ENCODE data around the gene RPS6KA2. TPM values are rescaled to one million over a fixed set of nuclear protein-coding genes. Genes with fewer than 3 reads are reported as not detected.
A peak's percentile ranks its signal among the peaks of the same experiment; 100 is the strongest.

The RPS6KA2 gene
- total and polyA plus RNA-seq, 7 experiments from 2014 or later = 4.5 to 17.1 (median 6.6) TPM

GRCh38 chr6:166489301-166490155 lies 137.5 kb downstream of the RPS6KA2 start:
- ChIA-PET CTCF (interaction anchor here (0.9 to 1.2 kb wide), 2 partner anchors 108 to 176 kb away, joined by 3 read pairs; no protein-coding TSS in a partner anchor), POLR2A (interaction anchor here (0.9 to 2.3 kb wide), 6 partner anchors 71 to 147 kb away, joined by 3 to 15 read pairs (median 10); partner anchors contain the start of genes RPS6KA2 and SFT2D1)
- peaks cover 0 to 24% (median 7%) of the 10 kb centered on the region in 5 donors for H3K36me3 Mint-ChIP-seq
- H3K4me1 Mint-ChIP-seq = peaks cover 9 to 35% (median 27%) of the 10 kb centered on the region in 7 donors
- H3K36me3 ChIP-seq (ENCODE audit: control insufficient read depth in 2 of 3, insufficient read depth in 3 of 3, low read length in 3 of 3) = no peaks in the 10 kb centered on the region
- peaks cover 17 to 18% of the 10 kb centered on the region in 2 donors for H3K4me1 ChIP-seq (ENCODE audit: control insufficient read depth in 2 of 2, insufficient read depth in 2 of 2, low read length in 2 of 2)
- H3K27me3 Mint-ChIP-seq = no peaks in the 10 kb centered on the region
- no peak overlapping the region for H3K27ac ChIP-seq (ENCODE audit: low read depth, low read length)
- H3K9me3 Mint-ChIP-seq = peaks cover 0 to 15% (median 3%) of the 10 kb centered on the region in 11 donors
- DNase-seq = no peak
- no peaks in the 10 kb centered on the region for H3K9me3 ChIP-seq (ENCODE audit: control insufficient read depth in 2 of 3, low read length in 3 of 3)
- H3K4me3 Mint-ChIP-seq = peak overlapping the region in 3 of 10 donors; percentile 36 to 41 (median 38)
- ATAC-seq = no peak
- H3K27ac Mint-ChIP-seq = peak overlapping the region; percentile 58 to 95 (median 81)
- H3K4me3 ChIP-seq (ENCODE audit: low read length) = no peak overlapping the region
- no peaks in the 10 kb centered on the region for H3K27me3 ChIP-seq (ENCODE audit: control insufficient read depth in 2 of 2, insufficient read depth in 2 of 2, low read length in 2 of 2)
- intact Hi-C loops (cut with micrococcal nuclease) = loop anchor here (2.0 to 5.0 kb wide), 2 partner anchors 467 to 468 kb away; partner anchors contain the start of gene RNASET2 (in 2 of the 2)

- ChIA-PET CTCF (interaction anchor here (0.8 to 1.2 kb wide), 5 partner anchors 22 to 175 kb away, joined by 3 to 4 read pairs (median 3); partner anchors contain the start of gene RPS6KA2), POLR2A (interaction anchor here (0.7 to 2.3 kb wide), 12 partner anchors 70 to 252 kb away, joined by 3 to 15 read pairs (median 4); partner anchors contain the start of genes RPS6KA2 and SFT2D1)
- peaks cover 0 to 24% (median 7%) of the 10 kb centered on the region in 5 donors for H3K36me3 Mint-ChIP-seq
- H3K27ac Mint-ChIP-seq = peak overlapping the region; percentile 93 to 98 (median 96)
- DNase-seq (no peak), ATAC-seq (no peak)
- Histone ChIP-seq H3K4me1 (ENCODE audit: control insufficient read depth in 2 of 2, insufficient read depth in 2 of 2, low read length in 2 of 2) (peaks cover 17 to 18% of the 10 kb centered on the region in 2 donors), H3K4me3 (ENCODE audit: low read length) (peak overlapping the region; percentile 20), H3K27ac (ENCODE audit: low read depth, low read length) (peak overlapping the region; percentile 79), H3K9me3 (ENCODE audit: control insufficient read depth in 2 of 3, low read length in 3 of 3) (no peaks in the 10 kb centered on the region), H3K36me3 (ENCODE audit: control insufficient read depth in 2 of 3, insufficient read depth in 3 of 3, low read length in 3 of 3) (no peaks in the 10 kb centered on the region), H3K27me3 (ENCODE audit: control insufficient read depth in 2 of 2, insufficient read depth in 2 of 2, low read length in 2 of 2) (no peaks in the 10 kb centered on the region)
- intact Hi-C loops (cut with micrococcal nuclease) = loop anchor here (1.0 to 5.0 kb wide), 6 partner anchors 32 to 469 kb away; partner anchors contain the start of genes RNASET2 (in 2 of the 2) and RPS6KA2 (in 2 of the 2)
- peak overlapping the region in 5 of 10 donors; percentile 73 to 84 (median 77) for H3K4me3 Mint-ChIP-seq
- H3K9me3 Mint-ChIP-seq = peaks cover 0 to 15% (median 3%) of the 10 kb centered on the region in 11 donors
- H3K4me1 Mint-ChIP-seq = peaks cover 9 to 35% (median 27%) of the 10 kb centered on the region in 7 donors
- no peaks in the 10 kb centered on the region for H3K27me3 Mint-ChIP-seq
Observed at GRCh38 chr6:166488701-166489100, 138.3 kb downstream of the RPS6KA2 start.

GRCh38 chr6:166488076-166488685 lies 138.9 kb downstream of the RPS6KA2 start:
- Histone ChIP-seq H3K36me3 (ENCODE audit: control insufficient read depth in 2 of 3, insufficient read depth in 3 of 3, low read length in 3 of 3) (no peaks in the 10 kb centered on the region), H3K9me3 (ENCODE audit: control insufficient read depth in 2 of 3, low read length in 3 of 3) (no peaks in the 10 kb centered on the region), H3K27me3 (ENCODE audit: control insufficient read depth in 2 of 2, insufficient read depth in 2 of 2, low read length in 2 of 2) (no peaks in the 10 kb centered on the region), H3K4me3 (ENCODE audit: low read length) (peak overlapping the region; percentile 20), H3K27ac (ENCODE audit: low read depth, low read length) (peak overlapping the region; percentile 79), H3K4me1 (ENCODE audit: control insufficient read depth in 2 of 2, insufficient read depth in 2 of 2, low read length in 2 of 2) (peaks cover 17 to 18% of the 10 kb centered on the region in 2 donors)
- Mint-ChIP-seq H3K9me3 (peaks cover 0 to 15% (median 3%) of the 10 kb centered on the region in 11 donors), H3K36me3 (peaks cover 0 to 25% (median 7%) of the 10 kb centered on the region in 5 donors), H3K4me3 (peak overlapping the region; percentile 43 to 84 (median 78)), H3K4me1 (peaks cover 9 to 35% (median 27%) of the 10 kb centered on the region in 7 donors), H3K27ac (peak overlapping the region; percentile 93 to 98 (median 96)), H3K27me3 (no peaks in the 10 kb centered on the region)
- ChIA-PET POLR2A (interaction anchor here (0.6 to 2.3 kb wide), 15 partner anchors 53 to 252 kb away, joined by 3 to 15 read pairs (median 4); partner anchors contain the start of genes RPS6KA2 and SFT2D1), CTCF (interaction anchor here (0.8 to 1.2 kb wide), 4 partner anchors 22 to 175 kb away, joined by 3 to 4 read pairs (median 3); partner anchors contain the start of gene RPS6KA2)
- ATAC-seq (peak; percentile 94), DNase-seq (peak; percentile 37 to 90 (median 86))
- intact Hi-C loops (cut with micrococcal nuclease) = loop anchor here (1.0 to 5.0 kb wide), 6 partner anchors 32 to 469 kb away; partner anchors contain the start of genes RNASET2 (in 2 of the 2) and RPS6KA2 (in 2 of the 2)

GRCh38 chr6:166487148-166487547 lies 139.9 kb downstream of the RPS6KA2 start:
- POLR2A ChIA-PET = interaction anchor here (0.7 to 2.3 kb wide), 5 partner anchors 52 to 140 kb away, joined by 3 to 15 read pairs (median 4); partner anchors contain the start of gene RPS6KA2
- no peaks in the 10 kb centered on the region for H3K36me3 ChIP-seq (ENCODE audit: control insufficient read depth in 2 of 3, insufficient read depth in 3 of 3, low read length in 3 of 3)
- no peaks in the 10 kb centered on the region for H3K27me3 ChIP-seq (ENCODE audit: control insufficient read depth in 2 of 2, insufficient read depth in 2 of 2, low read length in 2 of 2)
- DNase-seq (no peak), ATAC-seq (no peak)
- Mint-ChIP-seq H3K27me3 (no peaks in the 10 kb centered on the region), H3K4me3 (peak overlapping the region in 9 of 10 donors; percentile 30 to 84 (median 78)), H3K4me1 (peaks cover 9 to 35% (median 27%) of the 10 kb centered on the region in 7 donors), H3K27ac (peak overlapping the region; percentile 93 to 98 (median 96)), H3K9me3 (peaks cover 0 to 15% (median 3%) of the 10 kb centered on the region in 11 donors), H3K36me3 (peaks cover 0 to 24% (median 7%) of the 10 kb centered on the region in 5 donors)
- H3K27ac ChIP-seq (ENCODE audit: low read depth, low read length) = peak overlapping the region; percentile 79
- CTCF ChIA-PET = no interaction called here
- intact Hi-C loops (cut with micrococcal nuclease) = loop anchor here in 1 of 2 donors (5.0 kb wide), 1 partner anchor 470 kb away; the partner anchor contains the start of gene RNASET2
- no peaks in the 10 kb centered on the region for H3K9me3 ChIP-seq (ENCODE audit: control insufficient read depth in 2 of 3, low read length in 3 of 3)
- peaks cover 17 to 18% of the 10 kb centered on the region in 2 donors for H3K4me1 ChIP-seq (ENCODE audit: control insufficient read depth in 2 of 2, insufficient read depth in 2 of 2, low read length in 2 of 2)
- peak overlapping the region; percentile 20 for H3K4me3 ChIP-seq (ENCODE audit: low read length)

- POLR2A ChIA-PET = interaction anchor here (1.3 kb wide), 1 partner anchor 51 kb away, joined by 4 read pairs; no protein-coding TSS in a partner anchor
- peaks cover 0 to 24% (median 7%) of the 10 kb centered on the region in 5 donors for H3K36me3 Mint-ChIP-seq
- H3K4me3 ChIP-seq (ENCODE audit: low read length) = no peak overlapping the region
- H3K4me1 ChIP-seq (ENCODE audit: control insufficient read depth in 2 of 2, insufficient read depth in 2 of 2, low read length in 2 of 2) = peaks cover 17 to 18% of the 10 kb centered on the region in 2 donors
- CTCF ChIA-PET = no interaction called here
- no peak overlapping the region for H3K27ac ChIP-seq (ENCODE audit: low read depth, low read length)
- H3K9me3 ChIP-seq (ENCODE audit: control insufficient read depth in 2 of 3, low read length in 3 of 3) = no peaks in the 10 kb centered on the region
- no peaks in the 10 kb centered on the region for H3K36me3 ChIP-seq (ENCODE audit: control insufficient read depth in 2 of 3, insufficient read depth in 3 of 3, low read length in 3 of 3)
- no peaks in the 10 kb centered on the region for H3K27me3 ChIP-seq (ENCODE audit: control insufficient read depth in 2 of 2, insufficient read depth in 2 of 2, low read length in 2 of 2)
- DNase-seq = no peak
- peaks cover 0 to 15% (median 3%) of the 10 kb centered on the region in 11 donors for H3K9me3 Mint-ChIP-seq
- H3K27ac Mint-ChIP-seq = peak overlapping the region in 5 of 9 donors; percentile 23 to 95 (median 93)
- no peak for ATAC-seq
- H3K4me3 Mint-ChIP-seq = peak overlapping the region in 1 of 10 donors; percentile 84
- intact Hi-C loops (cut with micrococcal nuclease) = loop anchor here in 1 of 2 donors (5.0 kb wide), 1 partner anchor 471 kb away; the partner anchor contains the start of gene RNASET2
- H3K4me1 Mint-ChIP-seq = peaks cover 9 to 36% (median 27%) of the 10 kb centered on the region in 7 donors
- no peaks in the 10 kb centered on the region for H3K27me3 Mint-ChIP-seq
Observed at GRCh38 chr6:166486536-166486880, 140.5 kb downstream of the RPS6KA2 start.
